SH-SY5Y (cell line): Measurements from ENCODE around the gene LRFN2.

Experiments
- GATA2 ChIP-seq: IDR thresholded peaks from 2 replicates; pipeline ENCODE4 v1.6.1; 2011; ENCODE audit warnings: mild to moderate bottlenecking, low read depth, low read length
- GATA3 ChIP-seq: IDR thresholded peaks from 2 replicates; pipeline ENCODE4 v1.6.1; 2011; ENCODE audit warnings: low read depth, mild to moderate bottlenecking, low read length, moderate library complexity

DNA sequence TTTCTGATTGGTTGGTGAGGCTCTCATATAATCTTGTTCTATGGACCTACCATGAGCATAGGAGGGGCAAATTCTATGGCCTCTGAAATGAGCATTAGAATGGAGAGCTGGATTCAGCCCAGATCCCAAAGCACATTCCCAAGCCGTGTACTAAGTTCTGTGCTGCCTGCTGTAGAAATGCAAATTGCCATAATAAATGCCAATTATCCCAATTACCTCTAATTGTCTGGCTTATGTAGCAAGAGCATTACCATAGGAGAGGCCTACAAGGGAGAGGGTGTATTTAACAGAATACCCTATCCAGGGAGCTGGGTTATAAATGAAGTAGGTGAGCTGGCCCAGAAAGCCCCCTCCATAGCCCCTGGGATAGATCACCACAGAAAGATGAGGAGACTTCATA is 126.8 kb downstream of the LRFN2 start:
- TF ChIP-seq GATA2 = no peak
- TF ChIP-seq GATA3 = no peak
